ENCODE measurements around the gene ZFP36.

The ZFP36 gene

DNA sequence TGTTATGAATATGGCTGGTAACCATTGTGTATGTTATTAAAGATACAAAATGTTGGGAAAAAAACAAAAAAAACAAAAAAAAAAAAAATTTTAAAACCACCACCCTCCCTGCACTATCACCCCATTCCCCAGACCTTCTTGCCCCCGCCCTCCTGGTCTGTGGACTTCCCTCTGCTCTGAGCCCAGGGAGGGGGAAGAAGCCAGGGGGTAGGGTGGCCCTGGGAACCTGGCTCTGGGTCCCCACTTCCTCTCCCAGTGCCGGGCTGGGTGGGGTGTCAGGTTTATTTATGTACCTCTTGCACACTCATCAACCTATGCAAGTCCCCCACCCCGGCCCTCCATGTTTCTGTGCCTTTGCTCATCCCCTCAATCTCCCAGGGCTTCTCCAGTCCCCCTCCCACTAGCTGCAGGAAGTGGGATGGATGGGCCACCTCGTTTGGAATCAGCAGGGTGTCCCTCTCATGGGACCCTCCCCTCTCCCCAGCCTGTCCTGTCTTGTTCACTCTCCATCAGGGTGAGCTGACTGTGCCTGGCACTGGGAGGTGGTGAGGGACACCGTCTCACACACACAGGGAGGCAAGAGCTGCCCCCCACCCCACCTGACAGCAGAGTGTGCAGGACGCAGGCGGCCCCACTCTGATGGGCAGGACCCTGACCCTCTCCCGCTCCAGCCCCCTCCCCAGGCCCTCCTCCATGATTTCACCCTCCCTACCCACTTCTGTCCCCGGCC is 21.6 kb upstream of the ZFP36 start:
- H3K4me2 ChIP-seq (ENCODE audit: insufficient read depth, low read length, poor library complexity, severe bottlenecking), result no peak overlapping the region
- no CpG with 5 or more reads among the region's 9 CpGs for WGBS, 2 donors (ENCODE audit: extremely low coverage in 2 of 2, insufficient read length in 2 of 2, insufficient replicate concordance in 1 of 2)
- no peak overlapping the region for H2BK5ac ChIP-seq (ENCODE audit: low read length)
- no peak overlapping the region for H3K9ac ChIP-seq (ENCODE audit: low read depth, low read length, poor library complexity)
- no peak overlapping the region for H3K14ac ChIP-seq (ENCODE audit: low read length)
- H3K4me1 ChIP-seq (ENCODE audit: control insufficient read depth in 2 of 2, insufficient read depth in 1 of 2, low read depth in 1 of 2, low read length in 2 of 2), result peaks cover 0 to 4% of the 10 kb centered on the region in 2 donors
- no peak overlapping the region for H3K27ac ChIP-seq (replicated peaks; ENCODE audit: low read length)
- H3K9me3 ChIP-seq (replicated peaks in 1 of 2; ENCODE audit: control insufficient read depth in 2 of 2, insufficient read depth in 1 of 2, low read depth in 1 of 2, low read length in 2 of 2), result no peaks in the 10 kb centered on the region
- peaks cover 74 to 99% of the 10 kb centered on the region in 2 donors for H3K36me3 ChIP-seq (replicated peaks in 1 of 2; ENCODE audit: control insufficient read depth in 2 of 2, insufficient read depth in 2 of 2, low read length in 2 of 2)
- peaks cover 4% of the 10 kb centered on the region for H3K79me1 ChIP-seq (ENCODE audit: low read depth, low read length)
- no peak overlapping the region for H4K8ac ChIP-seq (ENCODE audit: low read depth, low read length)
- H2BK15ac ChIP-seq (ENCODE audit: low read length), result no peak overlapping the region
- DNase-seq (ENCODE audit: low spot score), result no peak
- no peak overlapping the region for H3K4me3 ChIP-seq (ENCODE audit: low read length in 2 of 2)
- H2AFZ ChIP-seq (ENCODE audit: low read length), result no peak overlapping the region
- no peaks in the 10 kb centered on the region for H3K27me3 ChIP-seq (ENCODE audit: control insufficient read depth in 3 of 3, insufficient read depth in 3 of 3, low read depth in 1 of 3, low read length in 3 of 3)
- no peak overlapping the region for H2BK120ac ChIP-seq (ENCODE audit: low read depth, low read length)
- no peak overlapping the region for H3K18ac ChIP-seq (ENCODE audit: low read length)
- no peak overlapping the region for H3K23ac ChIP-seq (ENCODE audit: low read depth, low read length, poor library complexity)
- H2BK12ac ChIP-seq (ENCODE audit: low read length), result no peak overlapping the region
- H2AK5ac ChIP-seq (ENCODE audit: low read depth, low read length), result no peak overlapping the region
- H4K91ac ChIP-seq (ENCODE audit: low read depth, low read length, poor library complexity), result no peak overlapping the region
- H3K4ac ChIP-seq (ENCODE audit: low read length), result no peak overlapping the region

DNA sequence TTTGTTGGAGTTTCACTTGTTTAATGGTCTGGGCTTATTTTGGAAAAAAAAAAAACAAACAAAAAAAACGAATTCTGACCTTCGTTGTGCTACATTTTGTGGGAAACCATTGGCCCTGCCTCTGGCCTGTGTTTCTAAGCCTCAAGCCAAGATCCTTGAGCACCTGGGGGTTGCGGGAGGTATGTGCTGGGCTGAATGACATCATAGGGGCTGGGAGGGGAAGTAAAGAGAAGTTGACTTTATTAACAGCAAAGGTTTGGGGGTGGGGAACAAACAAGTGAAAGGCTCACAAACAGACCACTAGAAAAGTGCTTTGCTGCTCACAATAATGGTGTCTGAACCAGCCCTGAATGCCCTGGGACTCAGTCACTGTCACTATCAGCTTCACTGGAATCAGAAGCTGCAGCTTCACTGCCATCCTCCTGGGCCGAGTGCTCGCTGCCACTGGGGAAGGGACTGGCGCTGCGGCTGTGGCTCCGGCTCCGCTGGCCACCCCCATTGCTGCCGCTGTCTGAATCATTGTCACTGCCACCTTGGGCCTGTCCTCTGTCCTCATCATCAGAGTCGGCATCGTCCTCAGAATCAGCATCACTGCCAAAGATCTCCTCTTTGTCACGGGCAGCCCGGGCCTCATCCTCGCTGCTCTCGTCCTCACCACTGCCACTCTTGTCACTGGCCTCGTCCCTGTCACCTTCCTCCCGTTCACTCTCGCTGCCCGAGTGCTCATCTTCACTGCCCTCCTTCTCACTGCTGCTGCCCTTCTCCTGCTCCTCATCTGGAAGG is 20.8 kb upstream of the ZFP36 start:
- Histone ChIP-seq H4K8ac (ENCODE audit: low read depth, low read length) (peak overlapping the region; percentile 66), H2BK15ac (ENCODE audit: low read length) (no peak overlapping the region), H3K4me1 (ENCODE audit: control insufficient read depth in 2 of 2, insufficient read depth in 1 of 2, low read depth in 1 of 2, low read length in 2 of 2) (peaks cover 0 to 7% of the 10 kb centered on the region in 2 donors), H3K4me2 (ENCODE audit: insufficient read depth, low read length, poor library complexity, severe bottlenecking) (no peak overlapping the region), H3K36me3 (replicated peaks in 1 of 2; ENCODE audit: control insufficient read depth in 2 of 2, insufficient read depth in 2 of 2, low read length in 2 of 2) (peaks cover 66 to 91% of the 10 kb centered on the region in 2 donors), H3K4ac (ENCODE audit: low read length) (no peak overlapping the region), H3K4me3 (ENCODE audit: low read length in 2 of 2) (no peak overlapping the region), H4K91ac (ENCODE audit: low read depth, low read length, poor library complexity) (no peak overlapping the region), H3K9me3 (replicated peaks in 1 of 2; ENCODE audit: control insufficient read depth in 2 of 2, insufficient read depth in 1 of 2, low read depth in 1 of 2, low read length in 2 of 2) (no peaks in the 10 kb centered on the region), H2BK120ac (ENCODE audit: low read depth, low read length) (no peak overlapping the region), H3K14ac (ENCODE audit: low read length) (no peak overlapping the region), H3K9ac (ENCODE audit: low read depth, low read length, poor library complexity) (peak overlapping the region; percentile 76), H3K23ac (ENCODE audit: low read depth, low read length, poor library complexity) (peak overlapping the region; percentile 23), H3K27ac (replicated peaks; ENCODE audit: low read length) (no peak overlapping the region), H2BK12ac (ENCODE audit: low read length) (no peak overlapping the region), H2BK5ac (ENCODE audit: low read length) (no peak overlapping the region), H2AFZ (ENCODE audit: low read length) (no peak overlapping the region), H3K27me3 (ENCODE audit: control insufficient read depth in 3 of 3, insufficient read depth in 3 of 3, low read depth in 1 of 3, low read length in 3 of 3) (no peaks in the 10 kb centered on the region), H3K79me1 (ENCODE audit: low read depth, low read length) (peaks cover 5% of the 10 kb centered on the region), H2AK5ac (ENCODE audit: low read depth, low read length) (no peak overlapping the region), H3K18ac (ENCODE audit: low read length) (no peak overlapping the region)
- no CpG with 5 or more reads among the region's 20 CpGs for WGBS, 2 donors (ENCODE audit: extremely low coverage in 2 of 2, insufficient read length in 2 of 2, insufficient replicate concordance in 1 of 2)
- no peak for DNase-seq (ENCODE audit: low spot score)

- H3K36me3 ChIP-seq (replicated peaks in 1 of 2; ENCODE audit: control insufficient read depth in 2 of 2, insufficient read depth in 2 of 2, low read length in 2 of 2), result peaks cover 59 to 84% of the 10 kb centered on the region in 2 donors
- no peak overlapping the region for H3K23ac ChIP-seq (ENCODE audit: low read depth, low read length, poor library complexity)
- H4K8ac ChIP-seq (ENCODE audit: low read depth, low read length), result no peak overlapping the region
Measured at GRCh38 chr19:39386557-39386956, 20.1 kb upstream of the ZFP36 start.

DNA sequence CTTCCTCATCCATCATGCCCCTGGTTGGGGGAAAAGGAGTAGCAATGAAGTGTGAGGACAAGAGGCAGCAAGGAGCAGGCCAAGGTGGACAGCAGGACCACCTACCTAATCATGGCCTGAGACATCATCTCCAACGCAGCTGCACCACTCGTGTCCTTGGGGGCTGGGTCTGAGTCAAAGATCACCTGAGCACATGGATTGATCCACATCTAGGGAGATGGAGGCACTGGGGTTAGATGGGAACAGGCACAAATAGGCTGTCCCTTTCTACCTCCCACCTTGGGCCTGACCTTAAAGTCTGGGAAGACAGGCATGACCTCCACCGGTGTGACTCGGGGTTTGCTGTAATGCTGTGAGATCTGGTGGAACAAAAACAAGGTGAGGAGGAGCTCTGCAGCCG is 18.0 kb upstream of the ZFP36 start:
- Histone ChIP-seq H2BK15ac (ENCODE audit: low read length) (no peak overlapping the region), H3K4me2 (ENCODE audit: insufficient read depth, low read length, poor library complexity, severe bottlenecking) (no peak overlapping the region), H2AK5ac (ENCODE audit: low read depth, low read length) (no peak overlapping the region), H3K27ac (replicated peaks; ENCODE audit: low read length) (no peak overlapping the region), H3K27me3 (ENCODE audit: control insufficient read depth in 3 of 3, insufficient read depth in 3 of 3, low read depth in 1 of 3, low read length in 3 of 3) (no peaks in the 10 kb centered on the region), H4K91ac (ENCODE audit: low read depth, low read length, poor library complexity) (no peak overlapping the region), H2BK12ac (ENCODE audit: low read length) (no peak overlapping the region), H3K36me3 (replicated peaks in 1 of 2; ENCODE audit: control insufficient read depth in 2 of 2, insufficient read depth in 2 of 2, low read length in 2 of 2) (peaks cover 46 to 71% of the 10 kb centered on the region in 2 donors), H3K4me3 (ENCODE audit: low read length in 2 of 2) (no peak overlapping the region), H3K9me3 (replicated peaks in 1 of 2; ENCODE audit: control insufficient read depth in 2 of 2, insufficient read depth in 1 of 2, low read depth in 1 of 2, low read length in 2 of 2) (no peaks in the 10 kb centered on the region), H3K4me1 (ENCODE audit: control insufficient read depth in 2 of 2, insufficient read depth in 1 of 2, low read depth in 1 of 2, low read length in 2 of 2) (peaks cover 5 to 11% of the 10 kb centered on the region in 2 donors), H4K8ac (ENCODE audit: low read depth, low read length) (no peak overlapping the region), H3K23ac (ENCODE audit: low read depth, low read length, poor library complexity) (no peak overlapping the region), H2AFZ (ENCODE audit: low read length) (no peak overlapping the region), H3K14ac (ENCODE audit: low read length) (no peak overlapping the region), H2BK120ac (ENCODE audit: low read depth, low read length) (no peak overlapping the region), H2BK5ac (ENCODE audit: low read length) (no peak overlapping the region), H3K18ac (ENCODE audit: low read length) (no peak overlapping the region), H3K4ac (ENCODE audit: low read length) (no peak overlapping the region), H3K79me1 (ENCODE audit: low read depth, low read length) (peaks cover 9% of the 10 kb centered on the region), H3K9ac (ENCODE audit: low read depth, low read length, poor library complexity) (no peak overlapping the region)
- DNase-seq (ENCODE audit: low spot score), result no peak
- WGBS, 2 donors (ENCODE audit: extremely low coverage in 2 of 2, insufficient read length in 2 of 2, insufficient replicate concordance in 1 of 2), result no CpG with 5 or more reads among the region's 5 CpGs

More at GRCh38 chr19:39386557-39386956, 20.1 kb upstream of the ZFP36 start:
- Histone ChIP-seq H2AFZ (ENCODE audit: low read length) (no peak overlapping the region), H3K4me2 (ENCODE audit: insufficient read depth, low read length, poor library complexity, severe bottlenecking) (no peak overlapping the region), H3K4me3 (ENCODE audit: low read length in 2 of 2) (no peak overlapping the region), H2BK120ac (ENCODE audit: low read depth, low read length) (no peak overlapping the region), H4K91ac (ENCODE audit: low read depth, low read length, poor library complexity) (no peak overlapping the region), H3K9me3 (replicated peaks in 1 of 2; ENCODE audit: control insufficient read depth in 2 of 2, insufficient read depth in 1 of 2, low read depth in 1 of 2, low read length in 2 of 2) (no peaks in the 10 kb centered on the region), H2BK12ac (ENCODE audit: low read length) (no peak overlapping the region), H3K9ac (ENCODE audit: low read depth, low read length, poor library complexity) (no peak overlapping the region), H2BK15ac (ENCODE audit: low read length) (no peak overlapping the region), H3K79me1 (ENCODE audit: low read depth, low read length) (peaks cover 7% of the 10 kb centered on the region), H3K27ac (replicated peaks; ENCODE audit: low read length) (no peak overlapping the region), H2BK5ac (ENCODE audit: low read length) (no peak overlapping the region), H3K4ac (ENCODE audit: low read length) (no peak overlapping the region), H3K18ac (ENCODE audit: low read length) (no peak overlapping the region), H3K4me1 (ENCODE audit: control insufficient read depth in 2 of 2, insufficient read depth in 1 of 2, low read depth in 1 of 2, low read length in 2 of 2) (peaks cover 0 to 7% of the 10 kb centered on the region in 2 donors), H3K14ac (ENCODE audit: low read length) (no peak overlapping the region), H3K27me3 (ENCODE audit: control insufficient read depth in 3 of 3, insufficient read depth in 3 of 3, low read depth in 1 of 3, low read length in 3 of 3) (no peaks in the 10 kb centered on the region), H2AK5ac (ENCODE audit: low read depth, low read length) (no peak overlapping the region)
- DNase-seq (ENCODE audit: low spot score), result no peak
- WGBS, 2 donors (ENCODE audit: extremely low coverage in 2 of 2, insufficient read length in 2 of 2, insufficient replicate concordance in 1 of 2), result no CpG with 5 or more reads among the region's 7 CpGs

Data from neuronal stem cell (in vitro differentiated cells).